Measurements from ENCODE around the gene MAPRE2.

DNA sequence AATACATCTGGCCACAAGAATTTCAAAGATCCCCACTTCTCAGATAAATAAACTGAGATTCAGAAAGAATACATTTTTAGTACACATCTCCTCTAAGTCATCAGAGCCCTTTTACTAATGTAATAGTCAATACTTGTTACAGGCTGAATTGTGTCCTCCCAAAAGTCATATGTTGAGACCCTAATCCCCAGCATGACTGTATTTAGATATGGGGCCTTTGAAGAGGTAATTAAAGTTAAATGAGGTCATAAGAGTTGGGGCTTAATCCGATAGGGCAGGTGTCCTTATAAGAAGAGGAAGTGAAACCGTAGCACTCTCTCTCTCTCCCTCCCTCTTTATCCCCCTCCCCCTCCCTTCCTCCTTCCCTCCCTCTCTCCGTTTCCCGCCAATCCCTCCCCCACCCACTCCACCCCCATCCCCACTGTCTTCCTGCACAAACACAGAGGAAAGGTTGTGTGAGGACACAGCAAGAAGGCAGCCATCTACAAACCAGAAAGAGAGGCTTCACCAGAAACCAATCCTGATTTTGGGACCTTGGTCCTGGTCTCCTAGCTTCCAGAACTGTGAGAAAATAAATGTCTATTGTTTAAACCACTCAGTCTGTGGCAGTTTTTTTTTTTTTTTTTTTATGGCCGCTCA lies 133.0 kb downstream of the MAPRE2 start:
- TF ChIP-seq EZH2phosphoT487 (IDR thresholded peaks at IDR 0.05; ENCODE audit: borderline replicate concordance, low read length) (no peak), EZH2 (IDR thresholded peaks at IDR 0.05; ENCODE audit: low read length, unreplicated experiment) (no peak)
- TF ChIP-seq, protein P1, sequence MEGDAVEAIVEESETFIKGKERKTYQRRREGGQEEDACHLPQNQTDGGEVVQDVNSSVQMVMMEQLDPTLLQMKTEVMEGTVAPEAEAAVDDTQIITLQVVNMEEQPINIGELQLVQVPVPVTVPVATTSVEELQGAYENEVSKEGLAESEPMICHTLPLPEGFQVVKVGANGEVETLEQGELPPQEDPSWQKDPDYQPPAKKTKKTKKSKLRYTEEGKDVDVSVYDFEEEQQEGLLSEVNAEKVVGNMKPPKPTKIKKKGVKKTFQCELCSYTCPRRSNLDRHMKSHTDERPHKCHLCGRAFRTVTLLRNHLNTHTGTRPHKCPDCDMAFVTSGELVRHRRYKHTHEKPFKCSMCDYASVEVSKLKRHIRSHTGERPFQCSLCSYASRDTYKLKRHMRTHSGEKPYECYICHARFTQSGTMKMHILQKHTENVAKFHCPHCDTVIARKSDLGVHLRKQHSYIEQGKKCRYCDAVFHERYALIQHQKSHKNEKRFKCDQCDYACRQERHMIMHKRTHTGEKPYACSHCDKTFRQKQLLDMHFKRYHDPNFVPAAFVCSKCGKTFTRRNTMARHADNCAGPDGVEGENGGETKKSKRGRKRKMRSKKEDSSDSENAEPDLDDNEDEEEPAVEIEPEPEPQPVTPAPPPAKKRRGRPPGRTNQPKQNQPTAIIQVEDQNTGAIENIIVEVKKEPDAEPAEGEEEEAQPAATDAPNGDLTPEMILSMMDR (conservative IDR thresholded peaks at IDR 0.05; ENCODE audit: low read depth, low read length), result no peak
